Tibial nerve (tissue), 4 donors: ENCODE data around the gene AFG1L. TPM values are rescaled to one million over a fixed set of nuclear protein-coding genes. Genes with fewer than 3 reads are reported as not detected.

ENCODE experiments used
- DNase-seq, 2 donors: peaks; one replicate each; pipeline ENCODE4 v3.0.0-alpha.2; 2019; ENCODE audit warnings: low spot score in 2 of 2
- H3K27ac ChIP-seq, 4 donors: fragments of 200-600 bp; sonication (generic) in 3 of 4; one replicate each; pipeline ENCODE4 v1.5.1; 2017 to 2019; ENCODE audit warnings: mild to moderate bottlenecking in 1 of 4
- H3K27me3 ChIP-seq, 2 donors: fragments of 200-600 bp; sonication (generic) in 1 of 2; one replicate each; pipeline versions ENCODE4 v1.5.1 to v1.6.0; 2017 to 2019
- H3K36me3 ChIP-seq, 3 donors: fragments of 200-600 bp; sonication (generic); one replicate each; pipeline ENCODE4 v1.5.1; 2018 to 2019
- H3K4me1 ChIP-seq, 4 donors: fragments of 200-600 bp; sonication (generic) in 3 of 4; one replicate each; pipeline ENCODE4 v1.5.1; 2017 to 2019
- H3K4me3 ChIP-seq, 4 donors: fragments of 200-600 bp; sonication (generic) in 3 of 4; one replicate each; pipeline ENCODE4 v1.5.1; 2017 to 2019; ENCODE audit warnings: mild to moderate bottlenecking in 1 of 4, moderate library complexity in 1 of 4
- H3K9me3 ChIP-seq, 4 donors: fragments of 200-600 bp; sonication (generic) in 3 of 4; one replicate each; pipeline ENCODE4 v1.5.1; 2017 to 2019
- EP300 ChIP-seq, 2 donors: sonication (generic); formaldehyde crosslinking; IDR thresholded peaks; one replicate each; pipeline ENCODE4 v1.6.1; 2017; ENCODE audit warnings: antibody characterized with exemption in 2 of 2, mild to moderate bottlenecking in 1 of 2
- POLR2A ChIP-seq, 2 donors: fragments of 450-650 bp; IDR thresholded peaks; one replicate each; pipeline ENCODE4 v1.6.1; 2017; ENCODE audit warnings: antibody characterized with exemption in 2 of 2, mild to moderate bottlenecking in 2 of 2, moderate library complexity in 2 of 2
- WGBS, 2 donors: methylation state at CpG; one replicate each; pipeline ENCODE4 v1.1.5; 2018; 5-methylcytosine and 5-hydroxymethylcytosine counted together
- total RNA-seq, 4 donors: library from RNA; depleted of rRNA; stranded (reverse); fragments of >200 nt; gene quantifications; one replicate each; pipeline ENCODE4 v1.1.0, GENCODE V29; 2016
- TF ChIP-seq, protein P1 (sequence below), 5 experiments: fragments of 200-600 bp in 3 of 5; fragments of 450-650 bp in 2 of 5; sonication (generic) in 3 of 5; IDR thresholded peaks; one replicate each; pipeline ENCODE4 v1.5.1; 2016 to 2019; ENCODE audit warnings: antibody characterized with exemption in 5 of 5, mild to moderate bottlenecking in 3 of 5, moderate library complexity in 2 of 5

The AFG1L gene
- total RNA-seq, 4 donors from 2014 or later = 2.0 to 5.2 (median 4.1) TPM

GRCh38 chr6:108277831-108278230, 17.0 kb upstream of the AFG1L start:
- 85% methylated on average over 4 of the region's 4 CpGs for whole genome bisulfite sequencing, 2 donors

DNA sequence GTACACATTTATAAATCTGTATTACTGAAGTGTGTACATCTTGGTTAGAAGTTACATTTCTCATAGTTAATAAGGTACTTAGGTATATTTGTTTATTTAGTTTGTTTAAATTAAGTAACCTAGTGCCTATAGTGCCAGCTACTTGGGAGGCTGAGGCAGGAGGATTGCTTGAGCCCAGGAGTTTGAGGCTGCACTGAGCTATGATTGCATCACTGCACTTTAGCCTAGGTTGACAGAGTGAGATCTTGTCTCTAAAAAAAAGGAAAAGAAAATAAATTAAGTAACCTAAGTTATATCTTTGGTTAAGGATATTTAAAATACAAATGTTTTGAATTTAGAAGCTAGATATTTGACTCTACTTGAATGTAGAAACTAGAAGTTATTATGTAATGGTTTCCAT, 9.5 kb upstream of the AFG1L start:
- no peak for DNase-seq
- no peaks in the 10 kb centered on the region for H3K4me1 ChIP-seq
- no peak overlapping the region for H3K4me3 ChIP-seq
- no peaks in the 10 kb centered on the region for H3K36me3 ChIP-seq
- no peaks in the 10 kb centered on the region for H3K9me3 ChIP-seq
- no peaks in the 10 kb centered on the region for H3K27me3 ChIP-seq
- no peak for TF ChIP-seq POLR2A (IDR thresholded peaks at IDR 0.05)
- TF ChIP-seq EP300 (IDR thresholded peaks at IDR 0.05) = no peak
- TF ChIP-seq, protein P1, sequence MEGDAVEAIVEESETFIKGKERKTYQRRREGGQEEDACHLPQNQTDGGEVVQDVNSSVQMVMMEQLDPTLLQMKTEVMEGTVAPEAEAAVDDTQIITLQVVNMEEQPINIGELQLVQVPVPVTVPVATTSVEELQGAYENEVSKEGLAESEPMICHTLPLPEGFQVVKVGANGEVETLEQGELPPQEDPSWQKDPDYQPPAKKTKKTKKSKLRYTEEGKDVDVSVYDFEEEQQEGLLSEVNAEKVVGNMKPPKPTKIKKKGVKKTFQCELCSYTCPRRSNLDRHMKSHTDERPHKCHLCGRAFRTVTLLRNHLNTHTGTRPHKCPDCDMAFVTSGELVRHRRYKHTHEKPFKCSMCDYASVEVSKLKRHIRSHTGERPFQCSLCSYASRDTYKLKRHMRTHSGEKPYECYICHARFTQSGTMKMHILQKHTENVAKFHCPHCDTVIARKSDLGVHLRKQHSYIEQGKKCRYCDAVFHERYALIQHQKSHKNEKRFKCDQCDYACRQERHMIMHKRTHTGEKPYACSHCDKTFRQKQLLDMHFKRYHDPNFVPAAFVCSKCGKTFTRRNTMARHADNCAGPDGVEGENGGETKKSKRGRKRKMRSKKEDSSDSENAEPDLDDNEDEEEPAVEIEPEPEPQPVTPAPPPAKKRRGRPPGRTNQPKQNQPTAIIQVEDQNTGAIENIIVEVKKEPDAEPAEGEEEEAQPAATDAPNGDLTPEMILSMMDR (IDR thresholded peaks at IDR 0.05) = no peak
- no peak overlapping the region for H3K27ac ChIP-seq

More at GRCh38 chr6:108277831-108278230, 17.0 kb upstream of the AFG1L start:
- Histone ChIP-seq H3K27me3 (no peaks in the 10 kb centered on the region), H3K4me3 (no peak overlapping the region), H3K27ac (no peak overlapping the region), H3K4me1 (no peaks in the 10 kb centered on the region), H3K36me3 (no peaks in the 10 kb centered on the region), H3K9me3 (no peaks in the 10 kb centered on the region)
- no peak for DNase-seq
- TF ChIP-seq, protein P1 (IDR thresholded peaks at IDR 0.05) = no peak
- TF ChIP-seq EP300 (IDR thresholded peaks at IDR 0.05) = no peak
- no peak for TF ChIP-seq POLR2A (IDR thresholded peaks at IDR 0.05)

DNA sequence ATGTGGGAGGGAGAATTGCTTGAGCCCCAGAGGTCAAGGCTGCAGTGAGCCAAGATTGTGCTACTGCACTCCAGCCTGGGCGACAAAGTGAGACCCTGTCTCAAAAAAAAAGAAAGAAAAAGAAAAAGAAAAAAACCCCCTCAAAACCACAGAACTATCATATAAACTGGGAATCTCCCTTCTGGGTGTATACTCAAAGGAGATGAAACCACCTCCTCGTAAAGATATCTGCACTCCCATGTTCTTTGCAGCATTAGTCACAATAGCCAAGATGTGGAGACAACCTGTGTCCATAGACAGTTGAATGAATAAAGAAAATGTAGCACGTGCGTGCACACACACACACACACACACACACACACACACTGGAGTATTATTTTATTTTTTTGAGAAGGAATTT, 8.5 kb upstream of the AFG1L start:
- Histone ChIP-seq H3K9me3 (no peaks in the 10 kb centered on the region), H3K27me3 (no peaks in the 10 kb centered on the region), H3K36me3 (no peaks in the 10 kb centered on the region), H3K4me3 (no peak overlapping the region), H3K27ac (no peak overlapping the region), H3K4me1 (no peaks in the 10 kb centered on the region)
- no peak for TF ChIP-seq POLR2A (IDR thresholded peaks at IDR 0.05)
- TF ChIP-seq, protein P1 (IDR thresholded peaks at IDR 0.05) = no peak
- no peak for TF ChIP-seq EP300 (IDR thresholded peaks at IDR 0.05)
- 84 to 85% methylated on average over 4 of the region's 4 CpGs for WGBS, 2 donors
- no peak for DNase-seq

DNA sequence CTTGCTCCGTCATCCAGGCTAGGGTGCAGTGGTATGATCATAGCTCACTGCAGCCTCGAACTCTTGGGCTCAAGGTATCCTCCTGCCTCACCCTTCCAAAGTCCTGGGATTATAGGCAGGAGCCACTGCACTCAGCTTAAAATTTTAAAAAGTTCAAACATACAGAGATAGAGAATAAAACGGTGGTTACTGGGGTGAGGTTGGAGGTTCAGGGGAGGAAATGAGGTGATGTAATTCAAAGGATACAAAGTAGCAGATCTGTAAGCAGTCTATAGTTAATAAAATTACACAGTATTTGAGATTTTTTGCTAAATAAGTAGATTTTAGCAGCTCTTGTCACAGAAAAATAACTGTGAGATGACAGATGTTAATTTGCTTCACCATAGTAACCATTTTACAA, 7.5 kb upstream of the AFG1L start:
- H3K4me1 ChIP-seq = no peaks in the 10 kb centered on the region
- no peaks in the 10 kb centered on the region for H3K9me3 ChIP-seq
- no peaks in the 10 kb centered on the region for H3K27me3 ChIP-seq
- no peaks in the 10 kb centered on the region for H3K36me3 ChIP-seq
- 76 to 80% methylated on average over 3 of the region's 3 CpGs for WGBS, 2 donors
- no peak overlapping the region for H3K27ac ChIP-seq
- H3K4me3 ChIP-seq = no peak overlapping the region
- DNase-seq = no peak
- TF ChIP-seq EP300 (IDR thresholded peaks at IDR 0.05) (no peak), POLR2A (IDR thresholded peaks at IDR 0.05) (no peak)
- TF ChIP-seq, protein P1 (IDR thresholded peaks at IDR 0.05) = no peak

DNA sequence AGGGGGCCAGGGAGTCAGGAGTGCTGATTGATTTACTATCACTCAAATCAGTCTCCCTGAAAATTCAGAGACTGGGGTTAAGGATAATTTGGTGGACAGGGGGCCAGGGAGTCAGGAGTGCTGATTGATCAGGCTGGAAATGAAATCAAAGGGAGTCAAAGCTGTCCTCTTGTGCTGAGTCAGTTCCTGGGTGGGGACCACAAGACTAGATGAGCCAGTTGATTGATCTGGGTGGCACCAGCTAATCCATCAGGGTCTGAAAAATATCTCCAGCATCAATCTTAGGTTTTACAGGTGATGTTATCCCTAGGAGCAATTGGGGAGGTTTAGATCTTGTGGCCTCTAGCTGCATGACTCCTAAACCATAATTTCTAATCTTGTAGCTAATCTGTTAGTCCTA, 6.1 kb upstream of the AFG1L start:
- no peaks in the 10 kb centered on the region for H3K36me3 ChIP-seq
- no peaks in the 10 kb centered on the region for H3K4me1 ChIP-seq
- H3K4me3 ChIP-seq = no peak overlapping the region
- no peaks in the 10 kb centered on the region for H3K9me3 ChIP-seq
- DNase-seq = no peak
- no peaks in the 10 kb centered on the region for H3K27me3 ChIP-seq
- no peak overlapping the region for H3K27ac ChIP-seq
- TF ChIP-seq EP300 (IDR thresholded peaks at IDR 0.05) (no peak), POLR2A (IDR thresholded peaks at IDR 0.05) (no peak)
- TF ChIP-seq, protein P1 (IDR thresholded peaks at IDR 0.05) = no peak
